Immature natural killer cell (primary cell): Measurements from ENCODE around the gene FBXO28. TPM values are rescaled to one million over a fixed set of nuclear protein-coding genes. Genes with fewer than 3 reads are reported as not detected.

Source experiments
- DNase-seq, 3 donors: peaks; one replicate each; pipeline ENCODE4 v3.0.0; 2022; ENCODE audit warnings: mixed read lengths in 1 of 3
- H3K27ac Mint-ChIP-seq, 6 donors: one replicate each; pipeline ENCODE4 v1.8.0; 2020; ENCODE audit warnings: mixed read lengths in 6 of 6, mild to moderate bottlenecking in 5 of 6, inconsistent platforms in 4 of 6, moderate library complexity in 3 of 6
- H3K27me3 Mint-ChIP-seq, 3 donors: one replicate each; pipeline ENCODE4 v1.8.0; 2020 to 2021; ENCODE audit warnings: low read depth in 3 of 3, mild to moderate bottlenecking in 3 of 3, mixed read lengths in 3 of 3, moderate library complexity in 3 of 3, inconsistent platforms in 1 of 3
- H3K36me3 Mint-ChIP-seq, 3 donors: one replicate each; pipeline ENCODE4 v1.8.0; 2020; ENCODE audit warnings: mixed read lengths in 3 of 3, inconsistent platforms in 2 of 3, mild to moderate bottlenecking in 2 of 3
- H3K4me1 Mint-ChIP-seq, 2 donors: one replicate each; pipeline ENCODE4 v1.8.0; 2020; ENCODE audit warnings: inconsistent platforms in 2 of 2, mild to moderate bottlenecking in 2 of 2, mixed read lengths in 2 of 2, moderate library complexity in 1 of 2
- H3K4me3 Mint-ChIP-seq, 5 donors: one replicate each; pipeline ENCODE4 v1.8.0; 2020; ENCODE audit warnings: mild to moderate bottlenecking in 5 of 5, mixed read lengths in 5 of 5, inconsistent platforms in 3 of 5, moderate library complexity in 3 of 5
- H3K9me3 Mint-ChIP-seq, 6 donors: one replicate each; pipeline ENCODE4 v1.8.0; 2020; ENCODE audit warnings: mild to moderate bottlenecking in 6 of 6, mixed read lengths in 6 of 6, inconsistent platforms in 4 of 6, moderate library complexity in 3 of 6
- polyA plus RNA-seq, 3 donors: library from polyadenylated mRNA; unstranded; fragments of 300-500 nt; fragmentation: Illumina TruSeq; gene quantifications; one replicate each; pipeline ENCODE4 v1.2.3, GENCODE V29; 2021

The FBXO28 gene
- polyA plus RNA-seq, 3 donors from 2014 or later: 7.5 to 19.3 (median 8.9) TPM

GRCh38 chr1:224141693-224142092, 27.8 kb downstream of the FBXO28 start:
- H3K4me3 Mint-ChIP-seq: no peak overlapping the region
- peaks cover 0 to 7% (median 0%) of the 10 kb centered on the region in 3 donors for H3K36me3 Mint-ChIP-seq
- DNase-seq: no peak
- no peaks in the 10 kb centered on the region for H3K9me3 Mint-ChIP-seq
- peaks cover 0 to 1% (median 0%) of the 10 kb centered on the region in 3 donors for H3K27me3 Mint-ChIP-seq
- no peaks in the 10 kb centered on the region for H3K4me1 Mint-ChIP-seq
- H3K27ac Mint-ChIP-seq: no peak overlapping the region

GRCh38 chr1:224149709-224150108, 35.8 kb downstream of the FBXO28 start:
- no peaks in the 10 kb centered on the region for H3K9me3 Mint-ChIP-seq
- H3K4me3 Mint-ChIP-seq: no peak overlapping the region
- H3K27me3 Mint-ChIP-seq: no peaks in the 10 kb centered on the region
- H3K36me3 Mint-ChIP-seq: peaks cover 0 to 7% (median 3%) of the 10 kb centered on the region in 3 donors
- peaks cover 4 to 12% of the 10 kb centered on the region in 2 donors for H3K4me1 Mint-ChIP-seq
- peak overlapping the region in 1 of 6 donors; percentile 21 for H3K27ac Mint-ChIP-seq
- no peak for DNase-seq

DNA sequence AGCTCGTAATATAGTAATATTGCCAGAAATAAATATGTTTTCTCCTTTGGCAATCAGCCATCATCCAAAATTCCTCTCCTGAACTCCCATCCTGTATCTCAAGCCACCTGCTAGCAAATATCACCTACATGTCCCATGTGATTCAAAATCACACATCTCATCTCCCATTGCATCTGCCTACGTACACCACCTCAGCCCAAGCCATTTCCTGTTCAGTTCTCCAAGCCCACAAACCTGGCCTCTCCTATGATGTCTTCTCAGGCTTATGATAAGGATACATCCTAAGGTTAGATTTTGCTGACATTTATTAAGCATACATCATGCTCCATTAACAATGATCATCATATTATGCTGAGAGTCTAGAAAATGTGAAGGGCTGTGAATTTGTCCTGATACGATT, 37.2 kb downstream of the FBXO28 start:
- DNase-seq: no peak
- Mint-ChIP-seq H3K27me3 (peaks cover 0 to 1% (median 0%) of the 10 kb centered on the region in 3 donors), H3K4me3 (no peak overlapping the region), H3K27ac (peak overlapping the region in 3 of 6 donors; percentile 2 to 71 (median 15)), H3K36me3 (peaks cover 4 to 11% (median 9%) of the 10 kb centered on the region in 3 donors), H3K9me3 (no peaks in the 10 kb centered on the region), H3K4me1 (peaks cover 4 to 12% of the 10 kb centered on the region in 2 donors)

- no peaks in the 10 kb centered on the region for H3K4me1 Mint-ChIP-seq
- H3K36me3 Mint-ChIP-seq: peaks cover 17 to 29% (median 20%) of the 10 kb centered on the region in 3 donors
- peaks cover 0 to 1% (median 0%) of the 10 kb centered on the region in 3 donors for H3K27me3 Mint-ChIP-seq
- DNase-seq: no peak
- no peak overlapping the region for H3K27ac Mint-ChIP-seq
- H3K4me3 Mint-ChIP-seq: no peak overlapping the region
- no peaks in the 10 kb centered on the region for H3K9me3 Mint-ChIP-seq
Measured at GRCh38 chr1:224157316-224157715, 43.4 kb downstream of the FBXO28 start.

- peaks cover 17 to 29% (median 20%) of the 10 kb centered on the region in 3 donors for H3K36me3 Mint-ChIP-seq
- DNase-seq: no peak
- H3K9me3 Mint-ChIP-seq: no peaks in the 10 kb centered on the region
- H3K27me3 Mint-ChIP-seq: peaks cover 0 to 1% (median 0%) of the 10 kb centered on the region in 3 donors
- no peak overlapping the region for H3K4me3 Mint-ChIP-seq
- no peaks in the 10 kb centered on the region for H3K4me1 Mint-ChIP-seq
- no peak overlapping the region for H3K27ac Mint-ChIP-seq
Measured at GRCh38 chr1:224159541-224159940, 45.6 kb downstream of the FBXO28 start.

- Mint-ChIP-seq H3K4me3 (no peak overlapping the region), H3K36me3 (peaks cover 17 to 29% (median 20%) of the 10 kb centered on the region in 3 donors), H3K9me3 (no peaks in the 10 kb centered on the region), H3K4me1 (no peaks in the 10 kb centered on the region), H3K27ac (no peak overlapping the region), H3K27me3 (peaks cover 0 to 1% (median 0%) of the 10 kb centered on the region in 3 donors)
- DNase-seq: no peak
Measured at GRCh38 chr1:224160171-224160682, 46.3 kb downstream of the FBXO28 start.

DNA sequence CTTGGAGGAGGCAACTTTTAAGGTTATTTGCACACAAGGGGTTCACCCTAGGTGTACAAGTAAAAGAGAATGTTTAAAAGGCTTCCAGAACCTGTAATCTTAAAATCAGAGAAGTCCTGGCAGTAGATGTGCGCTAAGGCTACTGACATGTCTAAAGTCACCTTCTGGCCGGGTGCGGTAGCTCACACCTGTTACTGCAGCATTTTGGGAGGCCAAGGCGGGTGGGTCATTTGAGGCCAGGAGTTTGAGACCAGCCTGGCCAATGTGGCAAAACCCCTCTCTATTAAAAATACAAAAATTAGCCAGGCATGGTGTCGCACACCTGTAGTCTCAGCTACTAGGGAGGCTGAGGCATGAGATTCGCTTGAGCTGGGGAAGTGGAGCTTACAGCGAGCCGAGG, 48.9 kb downstream of the FBXO28 start:
- Mint-ChIP-seq H3K27me3 (no peaks in the 10 kb centered on the region), H3K4me3 (no peak overlapping the region), H3K36me3 (peaks cover 8 to 18% (median 9%) of the 10 kb centered on the region in 3 donors), H3K27ac (no peak overlapping the region), H3K4me1 (no peaks in the 10 kb centered on the region), H3K9me3 (no peaks in the 10 kb centered on the region)
- no peak for DNase-seq

GRCh38 chr1:224163311-224163710, 49.4 kb downstream of the FBXO28 start:
- no peak for DNase-seq
- no peaks in the 10 kb centered on the region for H3K9me3 Mint-ChIP-seq
- H3K27ac Mint-ChIP-seq: no peak overlapping the region
- no peak overlapping the region for H3K4me3 Mint-ChIP-seq
- no peaks in the 10 kb centered on the region for H3K4me1 Mint-ChIP-seq
- peaks cover 6 to 12% (median 9%) of the 10 kb centered on the region in 3 donors for H3K36me3 Mint-ChIP-seq
- H3K27me3 Mint-ChIP-seq: no peaks in the 10 kb centered on the region

GRCh38 chr1:224168859-224169380, 55.0 kb downstream of the FBXO28 start:
- Mint-ChIP-seq H3K4me1 (peaks cover 11 to 18% of the 10 kb centered on the region in 2 donors), H3K27me3 (peaks cover 3 to 15% (median 3%) of the 10 kb centered on the region in 3 donors), H3K9me3 (no peaks in the 10 kb centered on the region), H3K36me3 (peaks cover 0 to 5% (median 0%) of the 10 kb centered on the region in 3 donors), H3K4me3 (peak overlapping the region in 1 of 5 donors; percentile 40), H3K27ac (peak overlapping the region in 2 of 6 donors; percentile 18 to 25)
- peak in 1 of 3 donors; percentile 7 for DNase-seq

GRCh38 chr1:224169718-224170270, 55.9 kb downstream of the FBXO28 start:
- Mint-ChIP-seq H3K4me1 (peaks cover 11 to 18% of the 10 kb centered on the region in 2 donors), H3K9me3 (no peaks in the 10 kb centered on the region), H3K27me3 (peaks cover 3 to 15% (median 3%) of the 10 kb centered on the region in 3 donors), H3K4me3 (no peak overlapping the region), H3K27ac (no peak overlapping the region), H3K36me3 (peaks cover 0 to 5% (median 0%) of the 10 kb centered on the region in 3 donors)
- no peak for DNase-seq

- H3K27ac Mint-ChIP-seq: no peak overlapping the region
- peaks cover 0 to 5% (median 0%) of the 10 kb centered on the region in 3 donors for H3K36me3 Mint-ChIP-seq
- peaks cover 11 to 18% of the 10 kb centered on the region in 2 donors for H3K4me1 Mint-ChIP-seq
- H3K9me3 Mint-ChIP-seq: no peaks in the 10 kb centered on the region
- no peak overlapping the region for H3K4me3 Mint-ChIP-seq
- peaks cover 3 to 15% (median 3%) of the 10 kb centered on the region in 3 donors for H3K27me3 Mint-ChIP-seq
- no peak for DNase-seq
Measured at GRCh38 chr1:224170343-224170742, 56.4 kb downstream of the FBXO28 start.

GRCh38 chr1:224170748-224171478, 57.0 kb downstream of the FBXO28 start:
- no peak overlapping the region for H3K4me3 Mint-ChIP-seq
- no peak overlapping the region for H3K27ac Mint-ChIP-seq
- H3K4me1 Mint-ChIP-seq: peaks cover 11 to 18% of the 10 kb centered on the region in 2 donors
- peak in 1 of 3 donors; percentile 15 for DNase-seq
- no peaks in the 10 kb centered on the region for H3K9me3 Mint-ChIP-seq
- peaks cover 0 to 5% (median 0%) of the 10 kb centered on the region in 3 donors for H3K36me3 Mint-ChIP-seq
- H3K27me3 Mint-ChIP-seq: peaks cover 5 to 15% (median 5%) of the 10 kb centered on the region in 3 donors

- H3K9me3 Mint-ChIP-seq: no peaks in the 10 kb centered on the region
- H3K4me1 Mint-ChIP-seq: peaks cover 11 to 18% of the 10 kb centered on the region in 2 donors
- H3K27ac Mint-ChIP-seq: no peak overlapping the region
- peaks cover 5 to 15% (median 6%) of the 10 kb centered on the region in 3 donors for H3K27me3 Mint-ChIP-seq
- no peak overlapping the region for H3K4me3 Mint-ChIP-seq
- peaks cover 0 to 5% (median 0%) of the 10 kb centered on the region in 3 donors for H3K36me3 Mint-ChIP-seq
- no peak for DNase-seq
Measured at GRCh38 chr1:224172229-224172628, 58.3 kb downstream of the FBXO28 start.

DNA sequence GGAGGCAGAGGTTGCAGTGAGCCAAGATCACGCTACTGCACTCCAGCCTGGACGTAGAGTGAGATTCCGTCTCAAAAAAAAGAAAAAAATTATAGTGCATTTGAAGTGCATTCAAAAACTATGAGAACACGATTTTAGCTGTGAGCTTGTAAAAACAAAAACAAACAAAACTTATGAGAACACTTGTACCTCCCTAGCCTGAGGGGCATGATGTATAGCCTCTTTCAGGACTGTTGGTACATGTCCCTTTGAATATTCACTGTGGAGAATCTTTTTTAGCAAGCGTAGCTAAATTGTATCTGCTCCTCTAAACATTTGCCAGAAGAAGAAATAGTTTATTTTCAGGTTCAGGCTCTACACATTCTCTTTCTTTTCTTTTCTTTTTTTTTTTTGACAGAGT, 59.6 kb downstream of the FBXO28 start:
- H3K27ac Mint-ChIP-seq: no peak overlapping the region
- no peaks in the 10 kb centered on the region for H3K9me3 Mint-ChIP-seq
- H3K36me3 Mint-ChIP-seq: peaks cover 0 to 5% (median 0%) of the 10 kb centered on the region in 3 donors
- DNase-seq: no peak
- peaks cover 11 to 18% of the 10 kb centered on the region in 2 donors for H3K4me1 Mint-ChIP-seq
- peaks cover 5 to 15% (median 6%) of the 10 kb centered on the region in 3 donors for H3K27me3 Mint-ChIP-seq
- H3K4me3 Mint-ChIP-seq: no peak overlapping the region
